ENCODE data around the gene CD27. TPM values are rescaled to one million over a fixed set of nuclear protein-coding genes. Genes with fewer than 3 reads are reported as not detected.
A peak's percentile ranks its signal among the peaks of the same experiment; 100 is the strongest.

The CD27 gene
- total and polyA plus RNA-seq, 2 of the 13 experiments (the other 11 are each of a cell fraction or from before 2014, with no cell fraction given) = 0.12 TPM; not detected in 1

DNA sequence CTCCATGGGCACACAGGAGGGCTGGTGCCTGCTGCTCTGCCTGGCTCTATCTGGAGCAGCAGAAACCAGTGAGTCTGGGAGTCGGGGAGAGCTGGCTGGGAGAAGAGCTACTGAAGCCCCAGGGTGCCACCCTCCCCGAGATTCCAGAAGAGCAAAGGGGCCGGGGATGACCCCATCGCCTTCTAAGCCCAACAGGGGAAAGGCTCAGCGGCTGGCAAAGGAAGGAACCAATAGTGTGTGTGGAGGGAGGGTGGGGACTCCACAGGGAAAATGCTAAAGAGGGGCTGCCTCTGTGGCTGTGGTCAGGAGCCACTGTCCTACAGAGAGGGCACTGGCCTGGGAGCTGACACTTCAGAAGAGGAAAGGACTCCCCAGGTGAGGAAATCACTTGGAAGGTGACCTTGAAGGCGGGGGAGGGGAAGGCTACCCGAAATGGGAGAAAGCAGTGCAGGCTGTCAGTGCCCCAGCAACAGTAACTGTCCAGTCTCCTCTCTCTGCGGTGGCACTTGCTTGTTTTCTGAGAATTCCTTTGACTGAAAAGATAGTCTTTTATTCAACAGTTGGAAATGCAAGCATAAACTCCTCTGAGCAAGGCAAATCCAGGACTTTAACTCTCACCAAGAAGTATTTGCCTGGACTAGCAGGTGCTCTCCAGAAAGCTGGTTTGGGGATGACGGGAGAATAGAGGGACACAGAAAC lies 7.6 kb downstream of the CD27 start (continued):
- TF ChIP-seq, protein P1, sequence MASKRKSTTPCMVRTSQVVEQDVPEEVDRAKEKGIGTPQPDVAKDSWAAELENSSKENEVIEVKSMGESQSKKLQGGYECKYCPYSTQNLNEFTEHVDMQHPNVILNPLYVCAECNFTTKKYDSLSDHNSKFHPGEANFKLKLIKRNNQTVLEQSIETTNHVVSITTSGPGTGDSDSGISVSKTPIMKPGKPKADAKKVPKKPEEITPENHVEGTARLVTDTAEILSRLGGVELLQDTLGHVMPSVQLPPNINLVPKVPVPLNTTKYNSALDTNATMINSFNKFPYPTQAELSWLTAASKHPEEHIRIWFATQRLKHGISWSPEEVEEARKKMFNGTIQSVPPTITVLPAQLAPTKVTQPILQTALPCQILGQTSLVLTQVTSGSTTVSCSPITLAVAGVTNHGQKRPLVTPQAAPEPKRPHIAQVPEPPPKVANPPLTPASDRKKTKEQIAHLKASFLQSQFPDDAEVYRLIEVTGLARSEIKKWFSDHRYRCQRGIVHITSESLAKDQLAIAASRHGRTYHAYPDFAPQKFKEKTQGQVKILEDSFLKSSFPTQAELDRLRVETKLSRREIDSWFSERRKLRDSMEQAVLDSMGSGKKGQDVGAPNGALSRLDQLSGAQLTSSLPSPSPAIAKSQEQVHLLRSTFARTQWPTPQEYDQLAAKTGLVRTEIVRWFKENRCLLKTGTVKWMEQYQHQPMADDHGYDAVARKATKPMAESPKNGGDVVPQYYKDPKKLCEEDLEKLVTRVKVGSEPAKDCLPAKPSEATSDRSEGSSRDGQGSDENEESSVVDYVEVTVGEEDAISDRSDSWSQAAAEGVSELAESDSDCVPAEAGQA (IDR thresholded peaks at IDR 0.05; ENCODE audit: low read depth) = no peak
- TF ChIP-seq, protein P1 (CRISPR knock-in tag; IDR thresholded peaks at IDR 0.05; ENCODE audit: borderline replicate concordance) = no peak
- TF ChIP-seq FOXJ3 (CRISPR knock-in tag; IDR thresholded peaks at IDR 0.05; ENCODE audit: borderline replicate concordance) = no peak
- TF ChIP-seq, protein P2, sequence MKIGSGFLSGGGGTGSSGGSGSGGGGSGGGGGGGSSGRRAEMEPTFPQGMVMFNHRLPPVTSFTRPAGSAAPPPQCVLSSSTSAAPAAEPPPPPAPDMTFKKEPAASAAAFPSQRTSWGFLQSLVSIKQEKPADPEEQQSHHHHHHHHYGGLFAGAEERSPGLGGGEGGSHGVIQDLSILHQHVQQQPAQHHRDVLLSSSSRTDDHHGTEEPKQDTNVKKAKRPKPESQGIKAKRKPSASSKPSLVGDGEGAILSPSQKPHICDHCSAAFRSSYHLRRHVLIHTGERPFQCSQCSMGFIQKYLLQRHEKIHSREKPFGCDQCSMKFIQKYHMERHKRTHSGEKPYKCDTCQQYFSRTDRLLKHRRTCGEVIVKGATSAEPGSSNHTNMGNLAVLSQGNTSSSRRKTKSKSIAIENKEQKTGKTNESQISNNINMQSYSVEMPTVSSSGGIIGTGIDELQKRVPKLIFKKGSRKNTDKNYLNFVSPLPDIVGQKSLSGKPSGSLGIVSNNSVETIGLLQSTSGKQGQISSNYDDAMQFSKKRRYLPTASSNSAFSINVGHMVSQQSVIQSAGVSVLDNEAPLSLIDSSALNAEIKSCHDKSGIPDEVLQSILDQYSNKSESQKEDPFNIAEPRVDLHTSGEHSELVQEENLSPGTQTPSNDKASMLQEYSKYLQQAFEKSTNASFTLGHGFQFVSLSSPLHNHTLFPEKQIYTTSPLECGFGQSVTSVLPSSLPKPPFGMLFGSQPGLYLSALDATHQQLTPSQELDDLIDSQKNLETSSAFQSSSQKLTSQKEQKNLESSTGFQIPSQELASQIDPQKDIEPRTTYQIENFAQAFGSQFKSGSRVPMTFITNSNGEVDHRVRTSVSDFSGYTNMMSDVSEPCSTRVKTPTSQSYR (CRISPR knock-in tag; IDR thresholded peaks at IDR 0.05; ENCODE audit: borderline replicate concordance) = peak; percentile 92
- no peak for TF ChIP-seq CBX5 (CRISPR knock-in tag; IDR thresholded peaks at IDR 0.05; ENCODE audit: borderline replicate concordance)
- 0 out of 2 replicates have a peak, but pooled peaks have one; percentile 5 for TF ChIP-seq ZNF605 (CRISPR knock-in tag; IDR thresholded peaks at IDR 0.05)
- TF ChIP-seq, protein P3, sequence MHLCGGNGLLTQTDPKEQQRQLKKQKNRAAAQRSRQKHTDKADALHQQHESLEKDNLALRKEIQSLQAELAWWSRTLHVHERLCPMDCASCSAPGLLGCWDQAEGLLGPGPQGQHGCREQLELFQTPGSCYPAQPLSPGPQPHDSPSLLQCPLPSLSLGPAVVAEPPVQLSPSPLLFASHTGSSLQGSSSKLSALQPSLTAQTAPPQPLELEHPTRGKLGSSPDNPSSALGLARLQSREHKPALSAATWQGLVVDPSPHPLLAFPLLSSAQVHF (CRISPR knock-in tag; IDR thresholded peaks at IDR 0.05) = no peak
- TF ChIP-seq ZNF10 (CRISPR knock-in tag; IDR thresholded peaks at IDR 0.05; ENCODE audit: borderline replicate concordance, low read depth) = no peak
- TF ChIP-seq PTBP1 (IDR thresholded peaks at IDR 0.05; ENCODE audit: low read depth, low read length, poor library complexity, severe bottlenecking) = peak; percentile 35
- TF ChIP-seq TOE1 (CRISPR knock-in tag; IDR thresholded peaks at IDR 0.05) = no peak
- no peak for TF ChIP-seq ZNF570 (CRISPR knock-in tag; IDR thresholded peaks at IDR 0.05; ENCODE audit: borderline replicate concordance)
- TF ChIP-seq SALL1 (CRISPR knock-in tag; IDR thresholded peaks at IDR 0.05) = 0 out of 2 replicates have a peak, but pooled peaks have one; percentile 13
- TF ChIP-seq CHCHD3 (CRISPR knock-in tag; IDR thresholded peaks at IDR 0.05) = no peak
- TF ChIP-seq, protein P4, sequence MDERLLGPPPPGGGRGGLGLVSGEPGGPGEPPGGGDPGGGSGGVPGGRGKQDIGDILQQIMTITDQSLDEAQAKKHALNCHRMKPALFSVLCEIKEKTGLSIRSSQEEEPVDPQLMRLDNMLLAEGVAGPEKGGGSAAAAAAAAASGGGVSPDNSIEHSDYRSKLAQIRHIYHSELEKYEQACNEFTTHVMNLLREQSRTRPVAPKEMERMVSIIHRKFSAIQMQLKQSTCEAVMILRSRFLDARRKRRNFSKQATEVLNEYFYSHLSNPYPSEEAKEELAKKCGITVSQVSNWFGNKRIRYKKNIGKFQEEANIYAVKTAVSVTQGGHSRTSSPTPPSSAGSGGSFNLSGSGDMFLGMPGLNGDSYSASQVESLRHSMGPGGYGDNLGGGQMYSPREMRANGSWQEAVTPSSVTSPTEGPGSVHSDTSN (CRISPR knock-in tag; IDR thresholded peaks at IDR 0.05) = no peak
- TF ChIP-seq SMAD3 (CRISPR knock-in tag; IDR thresholded peaks at IDR 0.05) = no peak
